Measurements from ENCODE around the gene GADL1.

DNA sequence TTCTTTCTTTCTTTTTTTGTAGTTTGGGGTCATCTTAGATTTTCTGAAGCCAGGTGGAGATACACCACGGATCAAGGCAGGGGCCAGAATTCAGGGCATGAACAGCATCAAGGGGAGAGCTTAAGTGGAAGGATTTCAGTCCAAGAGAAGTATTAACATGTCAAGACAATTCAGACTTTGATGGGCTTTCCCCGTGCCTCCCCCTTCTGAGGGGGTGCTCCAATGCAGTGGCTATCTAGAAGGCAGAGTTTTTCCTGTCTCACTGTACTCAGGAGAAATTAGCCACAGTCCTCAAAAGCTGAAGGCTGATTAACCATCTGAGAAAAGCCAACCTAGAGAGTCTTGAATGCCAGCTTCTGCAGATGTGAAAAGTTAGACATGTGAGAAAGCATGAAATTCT, 160.8 kb downstream of the GADL1 start:
- TF ChIP-seq, protein P1, sequence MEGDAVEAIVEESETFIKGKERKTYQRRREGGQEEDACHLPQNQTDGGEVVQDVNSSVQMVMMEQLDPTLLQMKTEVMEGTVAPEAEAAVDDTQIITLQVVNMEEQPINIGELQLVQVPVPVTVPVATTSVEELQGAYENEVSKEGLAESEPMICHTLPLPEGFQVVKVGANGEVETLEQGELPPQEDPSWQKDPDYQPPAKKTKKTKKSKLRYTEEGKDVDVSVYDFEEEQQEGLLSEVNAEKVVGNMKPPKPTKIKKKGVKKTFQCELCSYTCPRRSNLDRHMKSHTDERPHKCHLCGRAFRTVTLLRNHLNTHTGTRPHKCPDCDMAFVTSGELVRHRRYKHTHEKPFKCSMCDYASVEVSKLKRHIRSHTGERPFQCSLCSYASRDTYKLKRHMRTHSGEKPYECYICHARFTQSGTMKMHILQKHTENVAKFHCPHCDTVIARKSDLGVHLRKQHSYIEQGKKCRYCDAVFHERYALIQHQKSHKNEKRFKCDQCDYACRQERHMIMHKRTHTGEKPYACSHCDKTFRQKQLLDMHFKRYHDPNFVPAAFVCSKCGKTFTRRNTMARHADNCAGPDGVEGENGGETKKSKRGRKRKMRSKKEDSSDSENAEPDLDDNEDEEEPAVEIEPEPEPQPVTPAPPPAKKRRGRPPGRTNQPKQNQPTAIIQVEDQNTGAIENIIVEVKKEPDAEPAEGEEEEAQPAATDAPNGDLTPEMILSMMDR (IDR thresholded peaks at IDR 0.05; ENCODE audit: low read length): no peak
- TF ChIP-seq EZH2 (IDR thresholded peaks at IDR 0.05; ENCODE audit: borderline replicate concordance, low read length): no peak

All from OCI-LY1 (cell line).